Stimulated activated CD4-positive, alpha-beta T cell treated with anti-CD3 and anti-CD28 coated beads, Interleukin-12 subunit alpha, Interleukin-12 subunit beta, amount 100 ng/mL, for 4 hours (primary cell): ENCODE measurements around the gene OXT.

Experiments
- DNase-seq: peaks from one replicate; pipeline ENCODE4 v3.0.0-alpha.2; 2020

Gene OXT

DNA sequence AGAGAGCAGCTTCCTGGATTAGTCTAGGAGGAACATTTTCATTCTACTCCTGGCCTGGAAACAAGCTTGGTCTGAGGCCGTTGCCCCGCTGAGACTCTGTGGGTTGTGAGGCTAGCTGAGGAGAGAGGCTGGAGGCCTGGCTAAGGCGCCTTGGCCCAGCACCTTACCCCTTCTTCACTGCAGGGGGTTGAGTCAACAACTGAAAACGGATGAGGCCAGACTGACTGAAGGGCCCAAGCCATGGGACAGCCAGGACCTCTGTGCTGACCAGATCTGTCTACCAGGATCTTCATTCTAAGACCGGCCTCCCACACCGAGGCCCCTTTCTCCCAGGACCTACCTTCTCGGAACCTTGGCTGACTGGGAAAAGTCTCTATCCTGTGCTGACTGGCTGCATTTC lies 16.6 kb downstream of the OXT start:
- no peak for DNase-seq

DNA sequence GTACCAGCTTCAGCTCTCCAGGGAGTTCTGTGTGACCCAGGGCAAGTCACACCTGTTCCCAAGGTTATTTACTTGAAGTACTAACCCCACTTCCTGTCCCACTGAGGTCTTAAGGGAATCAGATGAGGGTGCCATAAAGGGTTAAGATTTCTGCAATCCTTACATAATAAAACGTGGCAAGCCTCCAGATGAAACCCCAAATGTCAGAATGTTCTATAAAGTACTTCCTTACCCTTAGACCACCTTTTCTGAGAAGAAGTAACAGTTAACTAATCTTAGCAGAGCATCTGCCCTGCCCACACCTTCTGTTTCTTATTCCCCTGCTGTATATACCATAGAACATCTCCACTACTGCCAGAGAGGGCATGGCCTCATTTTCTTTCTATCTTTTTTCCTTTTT lies 19.1 kb downstream of the OXT start:
- no peak for DNase-seq

DNA sequence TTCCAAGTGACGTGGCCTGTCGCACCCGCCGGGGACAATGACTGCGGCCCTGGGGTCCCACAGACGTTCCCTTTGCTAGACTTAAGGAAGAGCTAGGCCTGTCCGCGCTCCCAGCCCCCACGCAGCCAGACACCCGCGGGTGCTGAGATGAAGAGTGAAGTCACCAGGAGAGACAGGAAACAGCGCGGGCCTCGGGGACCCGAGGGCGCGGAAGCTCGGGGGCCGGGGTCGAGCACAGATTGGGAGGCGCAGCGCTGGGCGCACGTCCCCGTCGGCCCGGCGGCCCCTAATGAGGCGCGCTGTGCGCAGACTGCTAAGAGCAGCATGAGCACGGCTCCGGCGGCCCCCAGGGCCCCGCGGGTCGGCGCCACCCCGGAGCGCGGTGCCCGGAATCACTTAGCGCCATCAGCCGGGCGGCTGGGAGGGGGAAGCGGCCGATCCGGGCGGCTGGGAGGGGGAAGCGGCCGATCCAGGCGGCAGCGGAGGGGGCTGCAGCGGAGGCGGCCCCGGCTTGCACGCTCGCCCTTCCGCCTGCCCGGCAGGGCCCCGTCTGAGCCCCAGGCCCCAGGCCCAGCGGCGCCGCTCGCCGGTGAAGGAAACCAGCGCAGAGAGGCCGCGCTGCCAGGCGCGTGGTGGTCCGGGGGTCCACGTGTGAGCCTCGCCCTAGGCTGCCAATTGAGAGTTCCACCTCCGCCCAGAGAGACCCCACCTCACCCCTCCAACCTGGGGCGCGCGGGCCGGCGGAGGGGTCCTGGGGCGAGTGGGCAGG lies 21.4 kb downstream of the OXT start:
- peak; percentile 53 for DNase-seq

DNA sequence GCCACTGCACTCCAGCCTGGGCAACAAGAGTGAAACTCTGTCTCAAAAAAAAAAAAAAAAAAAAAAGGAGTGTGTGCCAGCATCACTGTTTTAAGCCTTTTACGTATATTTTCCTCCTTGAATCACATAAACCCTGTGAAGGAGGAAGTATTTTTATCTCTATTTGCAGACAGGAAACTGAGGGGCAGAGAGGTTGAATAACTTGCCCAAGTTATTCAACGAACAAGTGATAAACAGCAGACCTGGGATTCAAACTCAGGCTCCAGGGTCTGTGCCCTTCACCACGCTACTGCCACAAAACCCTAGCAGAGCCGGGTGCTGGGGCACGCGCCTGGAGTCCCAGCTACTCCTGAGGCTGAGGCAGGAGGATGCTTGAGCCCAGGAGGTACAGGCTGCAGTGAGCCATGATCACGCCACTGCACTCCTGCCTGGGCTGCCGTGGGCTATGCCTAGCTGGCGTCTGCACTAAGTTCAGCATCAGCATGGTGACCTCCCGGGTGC lies 22.5 kb downstream of the OXT start:
- DNase-seq, result no peak

DNA sequence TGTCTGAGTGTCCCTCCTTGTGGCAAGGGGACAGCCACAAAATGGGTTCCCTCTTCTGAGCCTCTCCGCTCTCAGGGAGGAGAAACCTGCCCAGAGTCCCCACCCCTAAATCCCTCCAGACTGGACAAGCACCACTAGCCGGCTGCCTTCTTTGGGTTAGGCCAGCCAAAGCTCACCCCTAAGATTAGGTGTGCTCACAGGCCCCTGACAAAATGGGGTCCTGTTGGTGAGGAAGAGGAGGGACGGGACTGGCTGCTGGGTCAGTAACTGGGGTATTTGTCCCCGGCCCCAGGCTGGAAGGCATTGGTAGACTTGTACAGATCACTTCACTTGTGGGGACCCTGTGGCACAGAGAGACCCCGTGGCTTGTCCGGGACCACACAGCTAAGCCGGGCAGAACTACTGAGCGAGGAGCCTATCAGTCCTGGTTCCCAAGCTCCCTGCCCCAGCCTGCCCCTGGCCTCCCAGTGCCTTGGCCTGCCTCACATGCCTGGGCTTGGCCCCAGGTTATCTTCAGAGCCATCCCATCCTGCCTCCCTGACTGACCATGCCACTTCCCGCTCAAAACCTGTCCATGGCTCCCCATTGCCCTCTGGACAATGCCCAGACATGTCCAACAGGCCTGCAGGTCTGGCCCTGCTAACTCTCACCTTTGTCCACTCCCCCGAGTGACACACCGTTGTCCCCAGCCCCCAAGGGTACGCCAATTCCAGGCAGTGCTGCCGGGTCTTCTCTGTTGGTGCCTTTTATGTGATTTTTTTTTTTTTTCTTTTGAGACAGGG lies 23.6 kb downstream of the OXT start:
- no peak for DNase-seq

DNA sequence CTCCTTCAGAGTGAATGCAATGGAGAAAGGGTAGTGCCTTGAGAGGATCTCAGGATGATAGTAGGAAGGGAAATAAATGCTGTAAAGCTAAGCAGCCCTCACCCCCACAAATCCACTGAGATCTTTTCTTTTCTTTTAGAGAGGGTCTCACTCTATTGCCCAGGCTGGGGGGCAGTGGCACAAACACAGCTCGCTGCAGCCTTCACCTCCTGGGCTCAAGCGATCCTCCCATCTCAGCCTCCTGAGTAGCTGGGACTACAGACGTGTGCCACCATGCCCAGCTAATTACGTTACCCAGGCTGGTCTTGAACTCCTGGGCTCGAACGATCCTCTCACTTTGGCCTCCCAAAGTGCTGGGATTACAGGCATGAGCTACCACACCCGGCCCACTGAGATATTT lies 29.1 kb downstream of the OXT start:
- DNase-seq, result no peak

DNA sequence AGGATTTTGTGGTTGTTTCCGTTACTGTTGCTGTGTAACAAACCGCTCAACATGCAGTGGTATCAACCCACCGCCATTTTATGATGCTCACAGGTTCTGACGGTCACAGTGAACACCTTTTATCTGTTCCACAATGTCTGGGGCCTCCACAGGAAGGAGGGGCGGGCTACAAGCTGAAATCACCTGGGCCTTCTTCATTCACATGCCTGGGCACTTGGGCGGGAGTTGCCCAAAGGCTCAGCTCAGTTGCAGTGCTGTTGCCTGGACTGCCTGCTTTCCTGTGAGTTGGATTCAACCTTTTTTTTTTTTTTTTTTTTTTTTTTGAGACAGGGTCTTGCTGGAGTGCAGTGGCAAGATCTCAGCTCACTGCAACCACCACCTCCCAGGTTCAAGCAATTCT lies 29.8 kb downstream of the OXT start:
- no peak for DNase-seq

DNA sequence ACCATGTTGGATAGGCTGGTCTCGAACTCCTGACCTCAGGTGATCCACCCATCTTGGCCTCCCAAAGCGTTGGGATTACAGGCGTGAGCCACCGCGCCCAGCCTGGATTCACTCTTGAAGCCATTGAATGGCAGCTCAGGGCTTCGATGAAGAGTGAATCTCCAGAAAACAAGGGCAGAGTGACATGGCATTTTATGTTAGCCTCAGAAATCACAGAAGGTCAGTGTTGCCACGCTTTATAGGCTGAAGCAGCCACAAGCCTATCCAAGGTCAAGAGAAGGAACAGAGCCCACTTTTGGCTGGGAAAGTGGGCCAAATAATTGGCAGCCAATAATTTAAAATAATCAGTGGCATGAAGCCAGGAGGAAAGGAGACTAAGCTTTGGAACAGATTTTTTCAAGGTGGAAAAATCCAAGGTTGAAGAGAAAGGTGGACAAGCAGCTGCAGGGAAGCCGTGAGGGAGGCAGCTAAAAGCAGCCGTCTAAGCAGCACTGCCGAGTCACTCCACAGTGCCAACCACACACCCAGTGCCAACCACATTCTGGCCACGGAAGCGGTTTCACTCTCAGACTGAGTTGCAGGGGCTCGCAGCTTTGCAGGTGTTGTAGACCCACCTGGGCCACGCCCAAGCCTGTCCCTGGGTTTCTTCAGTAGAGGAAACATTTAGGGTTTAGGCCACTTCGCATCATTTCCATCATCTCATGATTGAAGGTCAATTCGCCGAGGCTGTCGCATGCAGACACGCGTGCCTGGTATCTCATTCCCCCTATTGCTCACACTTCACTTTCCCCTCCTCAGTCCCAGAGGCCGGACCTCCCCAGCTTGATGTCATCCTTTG lies 30.5 kb downstream of the OXT start:
- DNase-seq, result peak; percentile 18

DNA sequence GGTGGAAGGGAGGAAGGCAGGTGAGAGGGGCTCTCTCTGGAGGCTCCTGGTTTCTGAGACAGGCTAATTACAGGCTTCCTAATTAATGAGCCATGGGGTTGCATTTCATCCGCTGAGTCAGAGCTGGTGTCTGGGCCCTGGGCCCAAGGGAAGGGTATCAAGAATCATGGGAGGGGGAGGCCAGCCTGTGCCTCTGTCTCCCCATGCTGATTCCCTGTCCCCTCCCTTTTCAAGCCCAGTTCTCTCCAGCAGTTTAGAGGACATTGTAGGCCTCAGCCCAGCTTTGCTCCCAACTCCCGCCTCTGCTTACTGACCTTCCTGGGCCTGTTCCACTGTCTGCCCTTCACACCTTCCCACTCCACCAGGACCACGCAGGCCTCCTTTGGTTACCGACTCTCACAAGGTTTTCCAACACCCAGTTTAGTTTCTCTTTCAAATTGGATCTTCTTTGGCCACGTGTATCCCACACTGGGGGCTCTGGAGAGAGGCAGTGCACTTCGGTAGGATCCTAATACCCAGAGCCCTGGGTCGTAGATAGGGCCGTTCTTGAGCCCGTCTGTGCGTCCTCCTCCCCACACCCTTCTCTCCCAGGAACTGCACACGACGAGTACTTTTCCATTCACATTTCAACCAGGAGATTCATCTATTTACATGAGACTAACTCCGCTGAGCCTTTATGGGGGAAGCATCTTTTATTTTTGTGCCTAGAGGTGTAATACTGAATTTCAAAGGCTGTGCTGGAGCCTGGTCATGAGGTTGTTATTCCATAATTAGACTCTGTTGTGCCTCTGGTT lies 31.4 kb downstream of the OXT start:
- no peak for DNase-seq

DNA sequence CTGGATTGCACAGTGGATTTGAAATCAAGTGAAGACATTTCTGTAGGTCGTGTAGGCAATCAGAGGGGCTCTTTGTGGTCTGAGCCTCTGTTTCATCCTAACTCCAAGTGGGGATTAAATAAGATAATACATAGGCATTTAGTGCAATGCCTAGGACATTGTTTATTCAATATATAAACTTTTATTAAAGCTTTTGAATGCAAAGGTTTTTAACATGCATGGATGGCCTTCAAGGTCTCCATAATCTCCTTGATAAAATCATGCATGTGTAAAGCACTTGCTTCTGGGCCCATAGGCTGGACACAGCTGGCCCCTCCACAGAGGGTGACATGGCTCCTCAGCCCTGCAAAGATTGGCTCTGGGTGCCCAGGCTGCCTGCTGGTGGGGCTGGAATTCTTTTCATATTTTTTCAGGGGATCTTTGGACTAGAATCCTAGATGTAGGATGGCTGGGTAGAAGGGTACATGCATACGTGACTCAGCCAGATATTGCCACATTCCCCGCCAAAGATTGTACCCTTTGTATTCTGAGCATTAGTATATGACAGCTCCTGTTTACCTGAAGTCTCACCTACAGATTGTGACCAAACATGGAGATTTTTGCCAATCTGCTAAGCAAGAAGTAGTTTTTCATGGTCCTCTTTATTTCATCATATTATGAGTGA lies 32.1 kb downstream of the OXT start:
- no peak for DNase-seq

DNA sequence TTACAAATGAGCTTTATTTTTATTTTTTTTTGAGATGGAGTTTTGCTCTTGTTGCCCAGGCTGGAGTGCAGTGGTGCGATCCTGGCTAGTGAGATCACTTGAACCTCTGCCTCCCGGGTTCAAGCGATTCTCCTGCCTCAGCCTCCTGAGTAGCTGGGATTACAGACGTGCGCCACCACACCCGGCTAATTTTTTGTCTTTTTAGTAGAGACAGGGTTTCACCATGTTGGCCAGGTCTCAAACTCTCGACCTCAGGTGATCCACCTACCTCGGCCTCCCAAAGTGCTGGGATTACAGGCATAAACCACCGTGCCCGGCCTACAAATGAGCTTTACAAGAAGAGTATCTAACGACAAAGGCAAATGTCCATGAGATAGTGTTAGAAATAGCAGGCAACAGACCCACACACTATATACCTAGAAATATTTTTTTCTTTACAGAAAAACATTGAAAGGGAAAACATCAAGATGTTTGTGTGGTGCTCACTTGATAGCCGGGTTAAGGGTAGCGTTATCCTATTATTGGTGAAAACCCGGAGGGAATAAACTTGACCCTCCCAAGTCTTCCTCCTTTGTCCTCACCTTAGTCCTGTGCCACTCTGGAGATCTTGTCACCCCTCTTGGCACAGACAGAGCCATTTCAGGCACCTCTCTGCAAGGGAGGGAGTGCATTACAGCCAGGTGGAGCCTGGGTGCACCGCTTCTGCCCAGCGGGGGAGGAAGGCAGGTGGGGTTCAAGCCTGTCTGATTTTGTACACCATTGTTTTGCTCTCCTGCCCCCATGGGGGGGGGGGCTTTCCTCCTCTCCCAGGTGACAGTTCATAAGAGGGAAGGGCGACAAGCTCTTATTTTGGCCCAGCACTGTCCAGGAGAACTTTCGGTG lies 34.1 kb downstream of the OXT start:
- no peak for DNase-seq

DNA sequence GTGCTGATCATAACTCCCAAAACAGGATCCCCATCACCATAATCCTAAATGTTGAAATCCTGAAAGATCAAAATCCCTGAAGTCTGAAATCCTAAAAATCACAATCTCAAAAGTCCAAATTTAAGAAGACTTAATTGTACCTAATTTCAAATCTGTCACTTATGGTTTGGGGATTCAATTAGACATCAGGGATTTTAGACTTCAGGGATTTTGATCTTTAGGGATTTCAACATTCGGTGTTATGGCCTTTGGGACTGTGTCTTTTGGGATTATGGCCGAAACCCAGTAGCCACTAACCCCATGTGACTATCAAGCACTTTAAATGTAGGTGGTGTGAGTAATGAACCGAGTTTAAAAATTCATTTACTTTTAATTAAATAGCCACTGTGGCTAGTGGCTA lies 34.8 kb downstream of the OXT start:
- no peak for DNase-seq

DNA sequence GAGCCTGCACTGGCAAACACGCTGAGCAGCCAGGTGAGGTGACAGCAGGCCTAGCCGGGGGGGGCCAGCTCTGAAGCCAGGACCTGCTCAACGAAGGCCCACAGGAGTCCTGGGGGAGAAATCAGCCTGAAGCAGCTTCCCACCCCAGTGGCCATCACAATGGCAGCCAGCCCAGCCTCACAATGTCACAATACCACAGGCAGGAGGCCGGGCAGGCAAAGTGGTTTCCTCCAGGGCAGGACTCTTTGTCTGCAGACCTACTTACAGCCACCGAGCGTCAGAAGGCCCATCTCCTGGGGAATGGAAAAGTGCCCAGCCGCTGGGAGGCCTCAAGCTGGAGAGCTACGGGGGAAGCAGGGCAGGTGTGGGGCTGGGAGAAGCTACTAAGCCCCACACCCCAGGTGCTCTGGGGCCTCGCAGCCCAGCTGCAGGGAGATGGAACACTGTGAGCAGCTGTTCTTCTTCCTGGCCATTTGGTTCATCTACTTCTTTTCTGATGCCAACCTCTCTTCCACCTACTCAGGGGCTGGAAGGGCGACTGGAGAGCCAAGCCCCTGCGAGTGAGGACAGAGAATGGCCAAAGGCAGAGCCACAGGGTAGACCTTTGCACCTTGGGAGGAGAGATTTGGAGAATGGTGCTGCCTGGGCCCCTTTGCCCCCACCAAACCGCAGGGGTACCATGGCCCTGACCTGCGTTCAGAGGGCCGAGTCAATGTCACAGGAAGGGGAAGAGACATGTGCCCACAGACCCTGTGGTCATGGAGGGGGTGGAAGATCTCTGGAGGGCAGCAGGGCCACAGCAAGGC lies 35.4 kb downstream of the OXT start:
- DNase-seq, result no peak

DNA sequence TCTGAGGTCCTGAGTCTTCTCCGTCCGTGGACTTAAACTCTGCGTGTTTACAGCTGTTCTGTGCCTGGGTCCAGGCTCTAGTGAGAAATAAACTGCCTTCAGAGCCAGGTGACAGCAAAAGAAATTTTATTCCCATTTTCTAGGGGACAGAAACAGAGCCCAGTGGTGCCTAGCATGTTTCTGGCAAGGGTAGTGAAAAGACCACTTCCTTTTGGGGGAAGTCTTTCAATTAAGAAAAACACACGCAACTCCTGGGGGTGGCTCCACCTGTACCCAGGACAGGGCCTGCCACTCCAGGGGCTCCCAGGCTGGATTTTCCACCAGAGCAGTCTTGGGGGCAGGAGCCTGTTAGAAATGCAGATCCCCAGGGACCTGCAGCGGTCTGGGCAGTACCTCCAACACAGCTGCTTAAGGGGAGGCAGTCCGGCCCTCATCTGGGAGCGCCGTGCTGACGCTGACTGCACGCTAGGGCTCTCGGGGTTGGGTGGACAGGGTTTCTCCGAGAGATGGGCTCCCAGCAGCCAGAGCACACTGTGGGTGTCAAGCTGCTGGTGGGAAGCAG lies 36.1 kb downstream of the OXT start:
- no peak for DNase-seq

DNA sequence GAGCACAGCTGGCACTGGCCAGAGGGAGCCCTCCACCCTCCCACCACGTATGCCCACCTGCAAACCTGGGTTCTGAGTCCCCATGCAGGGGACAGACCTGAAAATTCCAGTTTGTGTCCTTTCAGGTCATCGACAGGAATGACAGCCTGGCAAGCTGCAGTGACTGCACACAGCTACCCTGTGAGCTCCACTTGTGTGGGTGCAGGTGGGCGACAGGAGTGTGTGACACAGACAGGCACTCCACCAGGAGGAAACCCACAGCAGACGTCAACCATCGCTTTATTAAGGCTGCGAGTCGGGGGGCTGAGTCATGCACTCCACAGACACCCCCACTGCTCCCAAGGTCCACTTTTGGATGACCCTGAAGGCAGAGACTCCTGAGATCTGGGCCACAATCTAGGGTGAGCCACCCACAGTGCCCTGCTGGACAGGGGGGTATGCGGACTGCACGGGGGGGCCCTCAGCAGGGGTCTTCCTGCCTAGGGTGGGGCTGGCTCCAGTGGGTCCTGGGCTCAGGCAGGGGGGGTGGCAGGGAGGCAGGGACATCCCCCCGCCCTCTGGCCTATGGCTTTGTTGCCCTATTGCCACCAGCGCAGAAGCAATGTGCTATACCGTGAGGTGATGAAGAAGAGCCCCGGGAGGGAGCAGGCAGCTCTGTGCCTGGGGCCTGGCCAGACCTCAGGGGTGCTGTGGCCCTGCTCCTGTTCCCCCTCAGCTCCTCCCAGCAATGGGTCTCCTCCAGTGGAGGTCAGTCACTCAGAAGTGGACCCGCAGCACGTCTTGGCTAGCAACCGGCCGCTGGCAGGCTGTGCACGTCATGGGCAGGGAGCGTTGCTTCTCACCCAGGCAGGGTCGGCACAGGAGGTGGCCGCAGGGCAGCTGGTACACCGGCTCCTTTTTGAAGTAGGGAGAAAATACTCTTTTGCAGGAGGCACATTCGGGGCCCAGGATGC lies 38.2 kb downstream of the OXT start:
- no peak for DNase-seq

DNA sequence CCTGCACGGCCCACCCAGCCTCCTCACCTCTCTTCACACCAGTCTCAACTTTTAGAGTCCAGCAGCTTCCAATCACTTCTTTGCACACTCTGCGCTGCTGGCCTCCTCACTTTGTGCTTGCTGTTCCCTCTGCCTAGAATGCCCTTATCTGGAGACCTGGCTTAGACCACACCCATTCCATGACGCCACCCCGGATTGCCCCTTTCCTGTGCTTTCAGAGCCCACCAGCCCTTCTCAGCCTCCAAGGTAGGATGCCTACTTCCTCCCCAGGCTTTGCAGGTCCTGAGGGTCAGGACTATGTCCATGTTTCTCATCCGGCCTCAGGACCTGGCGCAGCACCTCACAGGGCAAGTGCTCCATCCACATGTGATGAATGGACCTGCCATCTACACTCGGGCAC lies 40.1 kb downstream of the OXT start:
- no peak for DNase-seq

DNA sequence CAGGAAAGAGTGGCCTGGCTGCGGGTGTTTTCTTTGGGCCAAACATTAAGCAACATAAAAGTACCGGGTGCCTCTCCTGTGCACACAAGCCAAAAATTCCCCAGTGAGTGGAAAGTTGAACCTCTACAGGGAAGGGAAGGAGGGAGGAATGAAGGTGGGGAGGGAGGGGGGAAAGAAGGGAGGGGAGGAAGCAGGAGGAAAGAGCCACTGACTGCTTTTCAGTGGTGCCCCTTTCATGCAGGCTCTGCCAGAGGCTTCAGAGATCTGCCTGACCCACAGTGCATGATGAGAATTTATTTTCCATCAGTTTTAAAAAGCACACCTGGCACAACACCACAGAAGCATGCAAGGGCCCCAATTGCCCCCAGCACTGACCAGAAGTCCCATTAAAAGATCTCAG lies 40.6 kb downstream of the OXT start:
- no peak for DNase-seq
